ENCODE measurements around the gene TULP3.
"Not testable (repeated sequence)": the region's sequence is repeated elsewhere in the genome, so short reads cannot be mapped to it uniquely, and the experiment has no call there.

Gene TULP3

GRCh38 chr12:2858944-2859421, 31.7 kb upstream of the TULP3 start:
- no peak for TF ChIP-seq CTCF (IDR thresholded peaks at IDR 0.05; ENCODE audit: low read depth, low read length)
- DNase-seq (ENCODE audit: extremely low read depth, low read depth), result no peak

DNA sequence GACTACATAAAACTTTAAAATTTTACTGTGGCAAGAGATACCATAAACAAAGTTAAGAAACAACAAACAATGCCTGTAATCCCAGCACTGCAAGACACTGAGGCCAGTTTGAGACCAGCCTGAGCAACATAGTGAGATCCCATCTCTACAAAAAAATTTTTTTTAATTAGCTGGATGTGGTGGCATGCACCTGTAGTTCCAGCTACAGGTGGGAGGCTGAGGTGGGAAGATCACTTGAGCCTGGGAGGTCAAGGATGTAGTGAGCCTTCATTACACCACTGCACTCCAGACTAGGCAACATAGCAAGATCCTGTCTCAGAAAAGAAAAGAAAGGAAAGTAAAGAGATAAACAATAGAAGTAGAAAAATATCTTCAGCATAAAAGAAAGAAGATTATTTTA, 30.5 kb upstream of the TULP3 start:
- TF ChIP-seq CTCF (IDR thresholded peaks at IDR 0.05; ENCODE audit: low read depth, low read length), result no peak
- no peak for DNase-seq (ENCODE audit: extremely low read depth, low read depth)

- DNase-seq (ENCODE audit: extremely low read depth, low read depth), result no peak
- TF ChIP-seq CTCF (IDR thresholded peaks at IDR 0.05; ENCODE audit: low read depth, low read length), result no peak
These were observed 27.8 kb upstream of the TULP3 start for GRCh38 chr12:2862876-2863275.

DNA sequence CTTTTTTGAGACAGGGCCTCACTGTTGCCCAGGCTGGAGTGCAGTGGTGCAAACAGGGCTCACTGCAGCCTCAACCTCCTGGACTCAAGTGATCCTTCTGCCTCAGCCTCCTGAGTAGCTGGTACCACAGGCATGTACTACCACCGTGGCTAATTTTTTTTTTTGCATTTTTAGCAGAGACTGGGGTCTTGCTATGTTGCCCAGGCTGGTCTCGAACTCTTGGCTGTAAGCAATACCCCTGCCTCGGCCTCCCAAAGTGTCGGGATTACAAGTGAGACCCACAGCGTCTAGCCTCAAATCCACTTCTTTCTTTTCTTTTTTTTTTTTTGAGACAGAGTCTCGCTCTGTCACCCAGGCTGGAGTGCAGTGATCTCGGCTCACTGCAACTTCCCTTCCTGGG, 27.3 kb upstream of the TULP3 start:
- DNase-seq (ENCODE audit: extremely low read depth, low read depth), result not testable (repeated sequence)

GRCh38 chr12:2864198-2864597, 26.5 kb upstream of the TULP3 start:
- no peak for TF ChIP-seq CTCF (IDR thresholded peaks at IDR 0.05; ENCODE audit: low read depth, low read length)

GRCh38 chr12:2868986-2869632, 21.6 kb upstream of the TULP3 start:
- DNase-seq (ENCODE audit: extremely low read depth, low read depth), result not testable (repeated sequence)

More at GRCh38 chr12:2864198-2864597, 26.5 kb upstream of the TULP3 start:
- no peak for DNase-seq (ENCODE audit: extremely low read depth, low read depth)

GRCh38 chr12:2876431-2877046, 14.2 kb upstream of the TULP3 start:
- DNase-seq (ENCODE audit: extremely low read depth, low read depth), result no peak
- TF ChIP-seq CTCF (IDR thresholded peaks at IDR 0.05; ENCODE audit: low read depth, low read length), result no peak; the same call in 1 of the 2 replicates

DNA sequence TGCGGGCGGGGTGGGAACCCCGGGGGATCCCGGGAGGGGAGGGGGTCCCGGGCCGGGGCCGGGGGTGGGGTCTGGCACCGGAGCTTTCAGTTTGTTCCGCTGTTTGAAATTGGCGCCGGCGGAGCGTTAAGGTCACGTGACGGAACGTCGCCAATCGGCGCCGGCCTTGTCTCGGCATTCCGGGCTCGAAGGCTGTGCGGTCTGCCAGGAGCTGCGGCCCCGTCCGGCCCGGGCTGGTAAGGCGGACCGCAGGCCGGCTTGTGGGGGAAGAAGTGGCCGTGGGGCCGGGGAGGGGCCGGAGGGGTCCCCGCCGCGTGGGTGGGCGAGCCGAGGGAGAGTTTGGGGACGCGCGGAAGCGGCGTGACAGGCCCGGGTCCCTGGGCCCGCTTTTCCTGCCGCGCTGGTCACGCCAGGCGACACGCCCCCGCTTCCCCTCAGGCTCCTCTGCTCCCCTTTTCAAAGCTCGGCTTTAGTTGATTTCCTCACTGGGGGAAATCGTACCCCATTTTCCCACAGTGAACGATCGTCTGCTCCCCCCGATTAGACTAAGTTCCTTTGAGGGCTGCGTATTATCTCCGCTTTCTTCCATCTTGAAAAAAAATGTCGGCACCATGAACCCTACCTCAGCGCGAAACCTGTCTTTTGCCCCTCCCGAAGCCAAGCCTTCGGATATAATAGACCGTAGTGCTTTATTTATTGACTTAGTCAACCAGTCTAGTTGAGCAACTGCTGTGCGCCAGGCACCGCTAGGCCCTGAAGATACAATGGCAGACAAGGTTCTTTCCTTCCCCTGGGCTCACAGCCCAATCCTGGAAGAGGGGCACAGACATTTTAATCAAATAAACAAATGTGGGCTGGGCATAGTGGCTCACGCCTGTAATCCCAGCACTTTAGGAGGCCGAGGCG, 13.4 kb upstream of the TULP3 start, which contains the start of the genes FOXM1 and RHNO1:
FOXM1 (minus strand) TSS at position 128 of the 906 bp plus-strand sequence. CDS start 2,696 bp downstream, outside the sequence.
RHNO1 (plus strand) TSS at position 177 of the 906 bp plus-strand sequence. CDS start 8,144 bp downstream, outside the sequence.
- peak; percentile 79 for DNase-seq (ENCODE audit: extremely low read depth, low read depth)
- TF ChIP-seq CTCF (IDR thresholded peaks at IDR 0.05; ENCODE audit: low read depth, low read length), result no peak; the same call in 1 of the 2 replicates
